Progenitor cell of endocrine pancreas (in vitro differentiated cells): ENCODE results near the gene ANGPT4. TPM values are rescaled to one million over a fixed set of nuclear protein-coding genes. Genes with fewer than 3 reads are reported as not detected.
A peak's percentile ranks its signal among the peaks of the same experiment; 100 is the strongest.

ENCODE experiments used
- DNase-seq: peaks from one replicate; pipeline ENCODE4 v3.0.0; 2021; ENCODE audit warnings: low spot score; ENCODE audit not compliant: unreplicated experiment
- H3K27ac Mint-ChIP-seq: 2 replicates; pipeline ENCODE4 v1.8.0; 2021; ENCODE audit warnings: mild to moderate bottlenecking, moderate library complexity, mixed read lengths
- H3K27me3 Mint-ChIP-seq: 2 replicates; pipeline ENCODE4 v1.8.0; 2021; ENCODE audit warnings: mixed read lengths
- H3K36me3 Mint-ChIP-seq: 2 replicates; pipeline ENCODE4 v1.8.0; 2022; ENCODE audit warnings: mixed read lengths; ENCODE audit not compliant: insufficient read depth
- H3K4me1 Mint-ChIP-seq: 2 replicates; pipeline ENCODE4 v1.8.0; 2021; ENCODE audit warnings: low read depth, mixed read lengths
- H3K4me3 Mint-ChIP-seq: 2 replicates; pipeline ENCODE4 v1.8.0; 2021; ENCODE audit warnings: low read depth, mild to moderate bottlenecking, moderate library complexity, mixed read lengths
- H3K9me3 Mint-ChIP-seq: 2 replicates; pipeline ENCODE4 v1.8.0; 2021; ENCODE audit warnings: low read depth, mixed read lengths
- total RNA-seq: library from RNA; stranded (reverse); gene quantifications from 2 replicates; pipeline ENCODE4 v1.2.1, GENCODE V29; 2021
- TF ChIP-seq, protein P1 (sequence below): fragments of 200-600 bp; sonication (generic); IDR thresholded peaks from one replicate; pipeline ENCODE4 v1.5.0; 2021; ENCODE audit warnings: antibody characterized with exemption, mild to moderate bottlenecking; ENCODE audit not compliant: unreplicated experiment

Gene ANGPT4
- total RNA-seq, 1 donor from 2014 or later, result not detected

DNA sequence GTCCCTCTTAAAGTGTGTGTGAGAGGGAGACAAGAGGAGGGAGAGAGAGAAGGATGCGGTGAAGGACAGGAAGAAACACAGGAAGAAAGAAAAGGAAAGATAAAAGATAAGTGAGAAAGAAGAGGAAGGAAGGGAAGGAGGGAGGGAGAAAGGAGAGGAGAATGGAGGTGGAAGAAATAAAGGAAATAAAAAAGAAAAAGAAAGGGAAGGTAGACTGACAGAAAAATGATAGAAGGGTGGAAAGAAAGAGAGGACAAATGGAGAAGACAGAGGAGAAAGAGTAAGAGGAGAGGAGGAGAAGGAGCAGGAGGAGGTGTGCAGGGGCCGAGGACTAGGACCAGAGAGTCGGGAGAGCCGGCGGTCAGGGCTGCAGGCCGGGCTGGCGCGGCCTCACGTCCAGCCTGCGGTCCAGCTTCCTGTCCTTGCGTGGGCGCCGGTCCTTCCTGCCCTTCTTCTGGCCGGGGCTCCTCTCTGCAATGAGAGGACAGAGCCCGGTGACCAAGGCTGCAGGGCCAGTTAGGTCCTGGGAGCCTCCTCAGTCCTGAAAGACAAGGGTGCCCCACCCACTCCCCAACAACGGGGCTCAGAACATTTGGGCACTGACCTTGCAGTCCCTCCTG, 44.0 kb upstream of the ANGPT4 start:
- Mint-ChIP-seq H3K27ac (no peak overlapping the region), H3K27me3 (peaks cover 16% of the 10 kb centered on the region), H3K9me3 (no peaks in the 10 kb centered on the region), H3K4me3 (no peak overlapping the region), H3K4me1 (no peaks in the 10 kb centered on the region), H3K36me3 (no peaks in the 10 kb centered on the region)
- TF ChIP-seq, protein P1, sequence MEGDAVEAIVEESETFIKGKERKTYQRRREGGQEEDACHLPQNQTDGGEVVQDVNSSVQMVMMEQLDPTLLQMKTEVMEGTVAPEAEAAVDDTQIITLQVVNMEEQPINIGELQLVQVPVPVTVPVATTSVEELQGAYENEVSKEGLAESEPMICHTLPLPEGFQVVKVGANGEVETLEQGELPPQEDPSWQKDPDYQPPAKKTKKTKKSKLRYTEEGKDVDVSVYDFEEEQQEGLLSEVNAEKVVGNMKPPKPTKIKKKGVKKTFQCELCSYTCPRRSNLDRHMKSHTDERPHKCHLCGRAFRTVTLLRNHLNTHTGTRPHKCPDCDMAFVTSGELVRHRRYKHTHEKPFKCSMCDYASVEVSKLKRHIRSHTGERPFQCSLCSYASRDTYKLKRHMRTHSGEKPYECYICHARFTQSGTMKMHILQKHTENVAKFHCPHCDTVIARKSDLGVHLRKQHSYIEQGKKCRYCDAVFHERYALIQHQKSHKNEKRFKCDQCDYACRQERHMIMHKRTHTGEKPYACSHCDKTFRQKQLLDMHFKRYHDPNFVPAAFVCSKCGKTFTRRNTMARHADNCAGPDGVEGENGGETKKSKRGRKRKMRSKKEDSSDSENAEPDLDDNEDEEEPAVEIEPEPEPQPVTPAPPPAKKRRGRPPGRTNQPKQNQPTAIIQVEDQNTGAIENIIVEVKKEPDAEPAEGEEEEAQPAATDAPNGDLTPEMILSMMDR, result no peak
- no peak for DNase-seq

- Mint-ChIP-seq H3K27me3 (peaks cover 21% of the 10 kb centered on the region), H3K27ac (no peak overlapping the region), H3K9me3 (no peaks in the 10 kb centered on the region), H3K36me3 (no peaks in the 10 kb centered on the region), H3K4me1 (no peaks in the 10 kb centered on the region), H3K4me3 (no peak overlapping the region)
- DNase-seq, result no peak
- TF ChIP-seq, protein P1, result no peak
Observed at GRCh38 chr20:958936-959815, 43.0 kb upstream of the ANGPT4 start.

GRCh38 chr20:957544-957943, 41.4 kb upstream of the ANGPT4 start:
- no peaks in the 10 kb centered on the region for H3K4me1 Mint-ChIP-seq
- TF ChIP-seq, protein P1, result no peak
- H3K4me3 Mint-ChIP-seq, result no peak overlapping the region
- no peaks in the 10 kb centered on the region for H3K9me3 Mint-ChIP-seq
- H3K27me3 Mint-ChIP-seq, result peaks cover 24% of the 10 kb centered on the region
- H3K27ac Mint-ChIP-seq, result no peak overlapping the region
- DNase-seq, result no peak
- no peaks in the 10 kb centered on the region for H3K36me3 Mint-ChIP-seq

GRCh38 chr20:956330-956951, 40.3 kb upstream of the ANGPT4 start:
- Mint-ChIP-seq H3K27me3 (peaks cover 28% of the 10 kb centered on the region), H3K36me3 (no peaks in the 10 kb centered on the region), H3K27ac (no peak overlapping the region), H3K9me3 (no peaks in the 10 kb centered on the region), H3K4me1 (no peaks in the 10 kb centered on the region), H3K4me3 (no peak overlapping the region)
- peak; percentile 76 for DNase-seq
- TF ChIP-seq, protein P1, result peak; percentile 97

GRCh38 chr20:955656-956055, 39.5 kb upstream of the ANGPT4 start:
- peaks cover 23% of the 10 kb centered on the region for H3K27me3 Mint-ChIP-seq
- H3K4me1 Mint-ChIP-seq, result no peaks in the 10 kb centered on the region
- DNase-seq, result no peak
- H3K27ac Mint-ChIP-seq, result no peak overlapping the region
- H3K9me3 Mint-ChIP-seq, result no peaks in the 10 kb centered on the region
- TF ChIP-seq, protein P1, result no peak
- H3K36me3 Mint-ChIP-seq, result no peaks in the 10 kb centered on the region
- no peak overlapping the region for H3K4me3 Mint-ChIP-seq
